ENCODE data around the gene PDE11A.

DNA sequence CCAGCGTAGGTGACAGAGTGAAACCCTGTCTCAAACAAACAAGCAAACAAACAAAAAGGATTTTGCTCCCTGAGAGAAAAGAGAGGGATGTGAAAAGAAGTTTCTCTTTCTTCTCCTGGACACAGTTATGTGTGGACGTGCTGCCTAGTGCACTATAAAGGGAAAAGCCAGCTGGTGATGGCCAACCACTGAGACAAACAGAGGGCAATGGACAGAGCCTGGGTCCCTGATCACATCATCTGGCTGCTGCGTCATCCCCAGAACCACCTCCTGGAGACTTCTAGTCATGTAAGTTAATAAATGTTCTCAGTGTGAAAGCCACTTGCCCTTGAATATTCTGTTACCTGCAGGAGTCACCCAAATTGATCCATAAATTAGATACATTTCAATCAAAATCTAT lies 184.9 kb downstream of the PDE11A start:
- TF ChIP-seq NRF1 (IDR thresholded peaks at IDR 0.05; ENCODE audit: low read depth, low read length) (no peak), CTCF (IDR thresholded peaks at IDR 0.05; ENCODE audit: control extremely low read depth in 1 of 3, insufficient read depth in 1 of 3, low read depth in 1 of 3, low read length in 3 of 3) (no peak), RAD21 (IDR thresholded peaks at IDR 0.05 in 1 of 2, conservative IDR thresholded peaks at IDR 0.05 in 1 of 2; ENCODE audit: low read depth in 2 of 2, low read length in 2 of 2) (no peak), JUND (IDR thresholded peaks at IDR 0.05; ENCODE audit: low read length) (no peak), POLR2A (IDR thresholded peaks at IDR 0.05; ENCODE audit: control extremely low read depth in 1 of 2, low read depth in 2 of 2, low read length in 2 of 2) (no peak), GABPA (IDR thresholded peaks at IDR 0.05; ENCODE audit: borderline replicate concordance, insufficient read depth, low read length) (no peak), FOSL1 (IDR thresholded peaks at IDR 0.05; ENCODE audit: insufficient read depth, low read depth, low read length) (no peak), EZH2 (IDR thresholded peaks at IDR 0.05; ENCODE audit: low read depth, low read length, severe bottlenecking) (no peak), MAX (IDR thresholded peaks at IDR 0.05) (no peak), HDAC6 (IDR thresholded peaks at IDR 0.05; ENCODE audit: low read depth, low read length) (no peak)
- TF ChIP-seq, protein P1, sequence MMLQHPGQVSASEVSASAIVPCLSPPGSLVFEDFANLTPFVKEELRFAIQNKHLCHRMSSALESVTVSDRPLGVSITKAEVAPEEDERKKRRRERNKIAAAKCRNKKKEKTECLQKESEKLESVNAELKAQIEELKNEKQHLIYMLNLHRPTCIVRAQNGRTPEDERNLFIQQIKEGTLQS (IDR thresholded peaks at IDR 0.05; ENCODE audit: insufficient read depth, low read depth, low read length), result no peak

Measured in H1 (cell line).